IPS-11a (cell line): ENCODE results near the gene ITGB2.
"Not testable (repeated sequence)": the region's sequence is repeated elsewhere in the genome, so short reads cannot be mapped to it uniquely, and the experiment has no call there.

Source experiments
- H3K4me3 ChIP-seq: one replicate; pipeline ENCODE4 v1.5.1; 2013; ENCODE audit warnings: low read depth, low read length, control low read depth

ITGB2 gene

DNA sequence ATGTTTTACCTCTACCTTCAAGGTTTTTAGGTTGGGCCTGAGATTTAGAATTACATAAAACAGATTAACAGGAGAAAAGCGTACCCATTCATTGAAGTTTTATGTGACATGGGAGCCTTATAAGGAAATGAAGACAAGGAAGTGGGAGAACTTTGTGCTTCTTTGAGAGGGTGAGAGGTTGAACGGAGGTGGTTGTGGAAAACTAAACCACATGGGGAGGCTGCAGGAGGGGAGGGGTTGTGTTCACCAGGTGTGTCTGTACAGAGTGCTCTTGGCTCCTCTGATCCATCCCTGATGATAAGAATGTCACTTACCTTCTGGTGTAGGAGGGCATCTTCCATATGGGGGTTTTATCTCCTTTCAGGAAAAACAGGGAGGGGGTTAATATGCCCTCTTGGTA is 21.9 kb upstream of the ITGB2 start:
- no peak overlapping the region for H3K4me3 ChIP-seq

DNA sequence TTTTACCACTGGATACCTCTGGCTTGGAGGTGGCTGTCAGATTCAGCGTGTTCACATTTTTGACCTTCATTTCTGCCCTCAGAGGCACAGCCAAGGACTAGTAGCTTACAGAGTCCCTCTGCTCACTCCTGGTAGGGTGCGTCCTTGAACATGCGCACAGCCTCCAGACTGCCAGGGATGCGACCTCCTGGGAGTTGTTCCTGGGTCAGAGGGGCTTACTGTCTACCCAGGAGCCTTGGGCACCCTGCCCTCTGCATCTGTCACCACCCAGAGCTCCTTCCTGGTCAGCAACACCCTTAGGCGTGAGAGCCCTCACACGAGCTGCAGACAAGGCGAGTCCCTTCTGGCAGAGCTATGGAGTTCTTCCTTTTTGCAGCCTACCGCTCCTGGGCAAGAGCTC is 20.9 kb upstream of the ITGB2 start:
- H3K4me3 ChIP-seq: no peak overlapping the region

DNA sequence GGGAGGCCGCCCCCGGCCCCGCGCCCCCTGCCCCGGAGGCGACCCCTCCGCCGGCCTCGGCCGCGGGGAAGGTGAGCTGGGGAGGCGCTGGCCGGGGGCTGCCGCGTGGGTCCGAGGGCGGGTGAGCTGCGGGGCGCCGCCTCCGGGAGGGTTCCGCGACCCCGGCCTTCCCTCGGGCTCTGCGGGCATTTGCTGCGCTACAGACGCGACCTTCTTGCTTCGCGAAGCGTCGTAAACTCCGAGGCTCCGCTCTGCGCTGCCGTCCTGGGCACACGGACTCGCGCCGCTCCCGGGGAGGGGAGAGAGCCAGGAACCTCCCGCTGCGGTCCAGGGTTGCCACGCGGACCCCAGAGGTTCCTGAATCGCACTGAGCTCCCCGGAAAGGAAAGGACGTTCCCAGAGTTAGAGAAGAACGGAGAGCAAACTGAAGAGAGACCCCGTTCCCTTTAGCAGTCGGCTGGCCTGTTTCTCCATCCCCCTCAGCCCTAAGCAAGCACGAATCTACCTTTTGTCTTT is 19.5 kb upstream of the ITGB2 start:
- peak overlapping the region; percentile 71 for H3K4me3 ChIP-seq

DNA sequence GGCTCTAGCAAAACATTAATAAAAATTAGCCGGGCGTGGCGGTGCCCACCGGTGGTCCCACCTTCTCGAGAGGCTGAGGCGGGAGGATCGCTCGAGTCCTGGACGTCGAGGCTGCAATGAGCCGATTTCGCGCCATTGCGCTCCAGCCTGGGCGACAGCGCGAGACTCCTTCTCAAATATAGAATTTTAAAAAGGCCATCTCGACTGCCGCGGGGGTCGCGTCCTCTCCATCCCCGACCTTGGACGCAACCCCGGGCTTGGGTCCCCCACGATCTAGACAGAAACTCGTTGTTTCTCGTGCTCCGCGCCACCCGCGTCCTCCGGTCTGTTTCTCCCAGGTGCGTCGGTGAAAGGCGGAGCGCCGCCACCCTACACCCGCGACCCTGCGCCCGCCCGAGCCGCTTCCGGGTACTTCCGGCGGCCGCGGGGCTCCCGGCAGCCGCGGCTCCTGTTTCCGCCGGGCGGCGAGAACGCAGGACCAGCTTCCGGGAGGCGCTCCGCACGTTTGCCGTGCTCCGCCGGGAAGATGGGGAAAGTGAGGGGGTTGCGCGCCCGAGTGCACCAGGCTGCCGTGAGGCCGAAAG is 18.9 kb upstream of the ITGB2 start, which contains the start of gene SLX9:
SLX9 (plus strand) TSS at position 498 of the 584 bp plus-strand sequence; CDS start at position 527, 29 bp downstream.
- peak within 1 kb of the TSS; percentile 71 for H3K4me3 ChIP-seq

DNA sequence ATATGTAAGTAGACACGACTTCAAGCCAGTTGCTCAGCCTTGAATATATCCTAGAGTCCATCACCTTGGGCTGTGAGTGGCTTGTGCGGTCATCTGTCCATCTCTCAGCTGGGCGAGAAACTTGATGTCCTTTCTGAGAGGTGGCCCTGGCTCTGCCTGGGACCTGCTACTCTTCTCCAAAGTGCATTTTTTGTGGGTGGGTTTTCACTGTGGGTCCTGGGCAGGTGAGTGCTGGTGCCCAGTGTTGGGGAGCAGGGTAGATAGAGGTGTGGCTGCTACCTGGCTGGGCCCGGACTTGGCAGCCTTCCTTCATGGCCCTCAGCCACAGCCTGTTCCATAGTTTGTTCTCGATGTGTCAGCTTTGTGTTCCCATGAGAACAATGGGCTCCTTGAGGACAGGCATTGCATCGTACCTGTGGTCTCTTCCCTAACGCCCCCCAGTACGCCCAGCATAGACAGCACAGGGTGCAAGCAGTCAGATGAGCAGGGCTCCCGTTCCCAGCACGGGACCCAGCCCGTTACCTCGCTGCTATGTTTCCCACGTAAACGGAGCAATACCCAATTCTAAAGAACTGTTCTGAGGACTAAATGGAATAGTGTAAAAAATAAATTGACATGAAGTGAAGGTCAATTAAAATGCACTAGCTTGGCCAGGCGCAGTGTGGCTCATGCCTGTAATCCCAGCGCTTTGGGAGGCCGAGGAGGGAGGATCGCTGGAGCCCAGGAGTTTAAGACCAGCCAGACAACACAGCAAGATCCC is 18.3 kb upstream of the ITGB2 start:
- peak overlapping the region; percentile 71 for H3K4me3 ChIP-seq

DNA sequence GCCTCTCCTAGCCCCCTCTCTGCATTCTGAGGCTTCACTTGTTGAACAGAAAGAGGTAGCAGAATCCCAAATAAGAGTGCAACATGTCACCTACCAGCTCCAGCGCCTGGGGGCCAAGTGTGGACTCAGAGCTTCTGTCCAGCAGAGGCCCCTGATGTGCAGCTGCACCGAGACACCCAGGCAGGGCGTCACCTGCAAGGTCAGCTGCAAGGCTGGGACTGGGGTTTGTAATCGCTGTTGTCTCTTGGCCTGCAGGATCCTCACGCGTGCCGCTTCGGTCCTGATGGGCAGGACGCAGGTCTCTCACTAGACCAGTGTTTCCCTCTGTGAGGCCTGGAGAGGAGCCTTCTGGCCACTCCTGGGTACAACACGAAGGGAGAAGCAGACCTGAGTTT is 14.8 kb upstream of the ITGB2 start:
- H3K4me3 ChIP-seq: no peak overlapping the region

DNA sequence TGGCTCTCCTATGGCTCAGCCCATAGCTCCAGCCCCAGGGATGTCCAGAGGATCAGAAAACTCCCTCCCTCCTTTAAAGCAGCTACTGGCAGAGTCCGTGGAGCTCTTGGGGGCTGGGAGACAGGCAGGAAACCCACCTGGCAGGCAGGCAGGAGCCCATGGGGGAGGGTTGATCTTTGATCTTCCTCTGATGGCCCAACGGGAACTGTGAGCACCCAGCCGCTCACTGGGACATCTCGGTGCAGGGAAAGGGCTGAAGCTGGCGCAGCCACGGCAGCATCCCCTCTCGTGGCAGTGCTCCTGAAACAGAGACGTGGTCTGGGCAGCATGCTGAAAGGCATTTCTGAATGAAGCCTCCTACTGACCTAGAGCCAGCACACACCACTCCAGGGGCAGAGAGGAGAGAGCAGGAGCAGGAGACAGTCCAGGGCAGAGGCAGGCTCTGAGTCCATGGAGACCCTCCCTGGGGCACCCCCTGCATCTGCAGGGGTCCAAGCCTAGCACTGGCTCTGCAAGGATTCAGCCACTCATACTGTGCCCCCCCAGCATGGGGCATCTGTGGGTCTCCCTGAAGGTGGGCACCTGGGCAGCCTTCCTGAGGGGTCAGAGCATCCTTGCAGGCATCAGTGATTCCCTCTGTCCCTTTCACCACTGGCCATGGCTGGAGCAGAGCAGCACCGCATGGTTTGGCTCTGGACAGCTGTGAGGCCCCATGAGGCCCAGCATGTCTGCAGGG is 14.3 kb upstream of the ITGB2 start:
- H3K4me3 ChIP-seq: no peak overlapping the region

DNA sequence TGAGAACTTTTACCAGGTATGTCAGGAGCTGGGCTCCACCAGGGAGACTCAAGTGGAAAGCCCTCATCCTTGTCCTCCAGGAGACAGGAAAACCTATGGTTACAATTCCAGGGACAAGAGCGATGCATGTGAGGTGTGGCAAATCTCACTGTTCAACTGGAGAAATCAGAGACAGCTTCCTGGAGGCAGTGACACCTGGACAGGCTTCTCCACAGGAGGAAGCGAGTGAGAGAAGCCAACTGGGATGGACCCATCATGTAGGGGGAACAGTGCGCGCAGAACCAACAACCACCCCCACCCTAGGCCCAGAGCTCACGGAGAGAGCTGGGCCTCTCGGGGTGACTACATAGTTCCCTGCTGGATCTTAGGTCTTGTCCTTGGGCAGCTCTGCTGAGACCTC is 13.6 kb upstream of the ITGB2 start:
- H3K4me3 ChIP-seq: no peak overlapping the region

DNA sequence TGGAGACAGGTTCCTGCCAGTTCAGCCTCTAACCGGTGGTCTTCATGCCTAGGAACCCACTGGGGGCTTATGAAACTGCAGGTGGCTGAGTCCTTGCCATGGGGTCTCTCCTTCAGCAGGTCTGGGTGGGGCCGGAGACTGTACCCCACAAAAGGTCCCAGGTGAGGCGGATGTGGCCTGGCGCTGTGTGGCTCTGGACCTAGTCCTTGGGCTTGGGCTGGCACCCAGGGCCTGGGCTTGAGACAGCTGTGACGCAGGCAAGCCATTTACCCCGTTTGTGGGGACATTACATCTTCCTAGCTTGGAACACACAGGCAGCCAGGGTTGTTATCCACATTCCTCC is 13.2 kb upstream of the ITGB2 start:
- no peak overlapping the region for H3K4me3 ChIP-seq

DNA sequence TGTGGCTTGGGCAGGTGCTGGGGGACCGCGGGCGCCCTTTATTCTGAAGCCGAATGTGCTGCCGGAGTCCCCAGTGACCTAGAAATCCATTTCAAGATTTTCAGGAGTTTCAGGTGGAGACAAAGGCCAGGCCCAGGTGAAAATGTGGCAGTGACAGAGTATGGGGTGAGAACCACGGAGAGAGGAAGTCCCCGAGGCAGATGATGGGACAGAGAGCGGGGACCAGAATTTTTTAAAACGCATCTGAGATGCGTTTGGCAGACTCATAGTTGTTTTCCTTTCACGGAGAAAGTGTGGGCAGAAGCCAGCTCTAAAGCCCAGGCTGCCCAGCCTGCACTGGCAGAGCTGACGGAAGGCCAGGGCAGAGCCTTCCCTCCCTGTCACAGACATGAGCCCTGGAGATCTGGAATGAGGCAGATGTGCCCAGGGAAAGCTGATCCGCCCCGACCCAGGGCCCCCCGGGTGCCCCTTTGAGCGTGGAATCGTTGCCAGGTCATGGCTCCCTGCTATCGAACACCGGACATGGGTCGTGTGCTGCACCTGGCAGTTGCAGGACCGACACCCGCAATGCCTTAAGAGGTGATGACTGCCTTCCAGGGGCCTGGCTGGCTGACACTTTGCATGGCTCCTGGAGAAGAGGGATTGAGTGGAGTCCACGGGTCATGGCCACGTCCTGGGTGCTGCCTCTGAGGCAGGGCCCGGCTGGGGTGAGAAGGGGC is 12.7 kb upstream of the ITGB2 start:
- H3K4me3 ChIP-seq: no peak overlapping the region

DNA sequence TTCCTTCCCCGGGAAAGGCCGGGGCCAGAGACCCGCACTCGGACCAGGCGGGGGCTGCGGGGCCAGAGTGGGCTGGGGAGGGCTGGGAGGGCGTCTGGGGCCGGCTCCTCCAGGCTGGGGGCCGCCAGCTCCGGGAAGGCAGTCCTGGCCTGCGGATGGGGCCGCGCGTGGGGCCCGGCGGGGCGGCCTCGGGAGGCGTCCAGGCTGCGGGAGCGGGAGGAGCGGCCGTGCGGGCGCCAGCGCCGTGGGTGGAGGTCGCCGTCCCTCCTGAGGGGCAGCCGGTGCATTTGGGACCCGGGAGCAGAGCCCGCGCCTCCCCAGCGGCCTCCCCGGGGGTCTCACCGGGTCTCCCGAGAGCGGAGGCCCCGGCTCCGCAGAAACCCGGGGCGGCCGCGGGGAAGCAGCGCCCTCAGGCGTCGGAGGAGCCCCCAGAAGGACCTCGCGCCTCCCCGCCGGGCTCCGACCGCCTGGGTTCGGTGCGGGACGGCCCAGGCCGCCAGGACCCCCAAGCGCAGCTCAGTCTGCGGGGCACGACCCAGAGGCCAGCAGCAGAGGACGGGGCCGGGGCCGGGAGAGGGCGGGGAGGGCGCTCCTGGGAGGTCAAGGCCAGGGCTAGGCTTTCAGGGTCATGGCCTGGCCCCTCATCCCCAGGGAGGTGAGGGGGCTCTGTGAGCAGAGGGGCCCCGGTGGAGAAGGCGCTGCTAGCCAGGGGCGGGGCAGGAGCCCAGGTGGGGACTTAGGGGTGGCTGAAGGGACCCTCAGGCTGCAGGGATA is 11.9 kb upstream of the ITGB2 start:
- H3K4me3 ChIP-seq: peak overlapping the region; percentile 8

DNA sequence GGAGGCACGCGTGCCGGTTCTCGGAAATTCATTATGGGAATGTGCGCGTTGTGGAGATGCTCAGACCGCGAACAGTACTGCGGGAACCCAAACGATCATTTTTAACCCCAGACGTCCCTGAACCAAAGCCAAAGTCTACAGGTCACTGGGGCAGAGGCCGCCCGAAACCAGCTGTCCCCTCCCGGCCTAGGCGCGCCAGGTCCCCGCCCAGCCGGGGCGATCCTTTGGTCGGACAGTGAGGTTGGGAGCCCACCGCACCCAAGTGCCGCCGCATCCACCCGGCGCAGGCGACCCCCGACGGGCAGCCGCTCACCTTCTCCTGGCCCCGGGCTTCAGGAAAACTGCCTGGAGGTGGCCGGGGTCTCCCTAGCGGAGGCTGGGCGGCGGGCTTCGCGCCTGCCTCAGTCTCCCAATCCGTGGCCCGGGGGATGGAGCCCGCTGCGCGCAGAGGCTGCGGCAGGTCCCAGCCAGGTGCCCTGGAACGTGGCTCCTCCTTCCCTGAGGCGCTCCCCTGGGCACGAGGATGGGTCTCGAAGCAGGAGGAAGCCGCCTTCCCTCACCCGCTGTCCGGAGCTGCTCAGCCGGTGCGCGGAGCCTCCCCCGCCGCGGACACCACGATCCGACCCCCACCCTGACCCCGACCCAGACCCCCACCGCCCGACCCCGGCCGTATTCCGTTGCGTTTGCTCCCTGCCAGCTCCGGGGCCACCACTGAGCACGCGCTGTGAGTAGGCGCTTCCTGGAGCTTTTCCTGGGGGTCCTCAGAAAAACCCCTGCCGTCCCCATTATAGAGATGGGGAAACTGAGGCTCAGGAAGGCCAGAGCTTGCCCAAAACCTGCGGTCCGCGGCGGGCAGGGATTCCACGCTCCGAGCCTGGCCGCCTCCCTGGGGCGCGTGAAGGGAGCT is 11.1 kb upstream of the ITGB2 start:
- H3K4me3 ChIP-seq: peak overlapping the region; percentile 8

DNA sequence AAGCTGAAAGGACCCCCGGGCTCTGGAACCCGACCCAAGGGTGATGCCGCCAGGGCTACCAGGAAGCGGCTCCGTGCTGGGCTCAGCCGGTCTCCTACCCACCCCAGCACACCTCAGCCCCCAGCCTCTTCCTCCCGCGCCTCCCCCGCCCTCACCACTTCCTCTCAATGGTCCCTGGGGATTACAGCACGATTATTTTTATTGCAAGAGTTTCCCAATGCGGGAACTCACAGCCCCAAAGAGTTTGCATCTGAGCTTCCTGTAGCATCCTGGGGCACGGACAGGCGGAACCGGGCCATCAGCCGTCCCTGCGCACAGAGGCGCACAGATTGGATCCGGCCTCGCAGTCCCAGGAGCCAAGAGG is 10.4 kb upstream of the ITGB2 start:
- peak overlapping the region; percentile 4 for H3K4me3 ChIP-seq

DNA sequence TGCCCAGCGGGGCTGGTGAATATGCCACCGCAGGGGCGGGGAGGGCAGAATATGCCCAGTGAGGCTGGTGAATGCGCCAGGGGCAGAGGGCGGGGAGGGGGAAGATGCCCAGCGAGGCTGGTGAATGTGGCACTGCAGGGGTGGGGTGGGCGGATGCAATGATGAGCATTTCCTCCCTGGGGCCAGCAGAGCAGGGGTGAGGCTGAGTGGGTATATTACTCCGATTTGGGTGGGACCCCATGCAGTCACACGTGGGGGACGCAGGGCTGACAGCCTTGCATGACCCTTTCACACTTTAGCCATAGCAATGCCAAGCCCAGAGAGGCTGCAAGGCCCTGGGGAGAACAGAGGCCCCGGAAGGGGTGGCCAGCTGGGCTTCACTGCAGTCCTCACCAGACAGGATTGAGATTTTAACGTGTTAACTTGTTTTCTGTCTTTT is 9.9 kb upstream of the ITGB2 start:
- no peak overlapping the region for H3K4me3 ChIP-seq

DNA sequence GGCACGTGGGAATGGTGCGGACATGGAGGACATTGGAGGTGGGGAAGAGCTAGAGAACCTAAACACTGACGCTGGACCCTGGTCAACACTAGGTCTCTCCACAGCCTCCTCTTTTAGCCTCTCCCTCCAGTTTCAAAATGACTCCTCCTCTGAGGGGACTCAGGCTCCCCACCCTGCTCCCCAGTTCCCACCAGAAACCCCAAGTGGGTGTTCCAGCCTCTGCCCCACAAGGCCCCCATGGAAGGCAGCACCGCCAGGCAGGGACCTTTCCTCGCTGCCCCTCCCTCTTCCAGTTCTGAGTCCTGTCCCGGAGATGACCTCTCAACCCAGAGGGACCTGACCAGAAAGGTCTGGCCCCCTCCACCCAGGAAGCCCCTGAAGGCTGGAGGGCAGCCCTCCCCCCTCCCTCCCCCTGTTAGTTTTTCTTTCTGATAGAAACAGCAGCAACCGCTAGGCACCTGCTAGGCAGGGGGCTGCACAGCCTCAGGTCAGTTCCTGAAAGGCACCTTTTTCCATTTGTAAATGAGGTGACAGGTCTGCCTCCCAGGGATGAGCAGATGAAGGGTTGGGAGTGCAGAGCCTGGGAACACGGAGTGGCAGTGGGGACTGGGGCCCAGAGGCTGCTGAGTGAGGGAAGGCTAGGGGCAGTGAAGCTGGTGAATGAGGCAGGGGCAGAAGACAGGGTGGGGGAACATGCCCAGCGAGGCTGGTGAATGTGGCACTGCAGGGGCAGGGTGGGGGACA is 9.3 kb upstream of the ITGB2 start:
- H3K4me3 ChIP-seq: no peak overlapping the region

DNA sequence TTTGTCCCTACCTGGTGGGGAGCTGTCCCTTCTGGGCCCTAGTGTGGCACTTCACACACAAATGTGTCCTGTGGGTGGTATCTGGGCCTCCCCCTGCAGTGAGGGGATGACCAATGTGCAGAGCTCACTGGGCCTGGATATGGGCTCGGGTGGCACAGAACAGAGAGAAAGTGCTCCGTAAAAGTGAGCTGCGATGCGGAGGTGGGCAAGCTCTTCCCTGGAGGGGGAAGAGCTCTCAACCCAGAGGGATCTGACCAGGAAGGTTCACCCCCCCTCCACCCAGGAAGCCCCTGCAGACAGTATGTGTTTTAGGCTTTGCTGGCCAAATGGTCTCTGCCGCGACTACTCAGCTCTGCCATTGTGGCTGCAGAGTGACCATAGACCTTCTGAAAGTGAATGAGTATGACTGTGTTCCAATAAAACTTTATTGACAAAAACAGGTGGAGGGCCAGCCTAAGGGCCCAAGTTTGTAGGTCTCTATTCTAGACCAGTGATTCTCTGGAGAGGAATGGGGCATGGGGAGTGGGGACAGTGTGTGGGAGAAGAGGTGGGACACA is 8.6 kb upstream of the ITGB2 start:
- no peak overlapping the region for H3K4me3 ChIP-seq

DNA sequence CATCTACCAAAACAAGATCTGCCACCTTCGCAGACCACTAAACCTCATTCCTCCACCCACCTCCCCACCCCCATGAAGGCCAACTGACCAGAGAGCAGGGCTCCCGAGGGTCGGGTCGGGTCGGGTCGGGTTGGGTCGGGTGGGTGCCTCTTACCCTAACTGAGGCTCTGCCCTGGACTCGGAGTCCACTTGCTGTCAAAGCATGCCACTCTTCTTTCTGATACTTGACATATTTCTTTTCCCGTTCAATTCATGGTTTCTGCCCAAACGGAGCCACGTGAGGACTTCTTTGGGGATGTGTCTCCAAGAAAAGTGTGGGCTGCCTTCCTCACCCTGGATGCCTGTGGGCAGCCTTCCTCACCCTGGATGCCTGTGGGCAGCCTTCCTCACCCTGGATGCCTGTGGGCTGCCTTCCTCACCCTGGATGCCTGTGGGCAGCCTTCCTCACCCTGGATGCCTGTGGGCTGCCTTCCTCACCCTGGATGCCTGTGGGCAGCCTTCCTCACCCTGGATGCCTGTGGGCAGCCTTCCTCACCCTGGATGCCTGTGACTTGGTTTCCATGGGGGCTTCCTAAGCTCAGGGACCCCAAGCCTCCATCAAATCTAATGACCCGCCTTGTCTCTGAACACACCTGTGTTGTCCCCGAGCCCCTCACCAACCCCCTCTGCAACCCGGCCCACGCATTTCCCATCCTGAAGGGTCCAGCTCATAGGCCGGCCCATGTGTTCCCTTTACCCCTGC is 8.0 kb upstream of the ITGB2 start:
- not testable (repeated sequence) for H3K4me3 ChIP-seq
